Skeletal muscle tissue (tissue), 4 donors: Measurements from ENCODE around the gene TMEM235. TPM values are rescaled to one million over a fixed set of nuclear protein-coding genes. Genes with fewer than 3 reads are reported as not detected.

Source experiments
- H3K27ac ChIP-seq: one replicate; pipeline ENCODE4 v1.7.0; 2013; ENCODE audit warnings: mild to moderate bottlenecking, low read depth, low read length, inconsistent platforms
- H3K27me3 ChIP-seq, 3 donors: one replicate each; pipeline ENCODE4 v1.7.0; 2013; ENCODE audit warnings: low read length in 3 of 3; ENCODE audit not compliant: control insufficient read depth in 3 of 3, insufficient read depth in 3 of 3
- H3K36me3 ChIP-seq, 3 donors: one replicate each; pipeline ENCODE4 v1.7.0; 2013; ENCODE audit warnings: low read length in 3 of 3; ENCODE audit not compliant: control insufficient read depth in 3 of 3, insufficient read depth in 3 of 3
- H3K4me1 ChIP-seq, 3 donors: one replicate each; pipeline ENCODE4 v1.7.0; 2013; ENCODE audit warnings: low read length in 3 of 3, mild to moderate bottlenecking in 3 of 3; ENCODE audit not compliant: control insufficient read depth in 3 of 3, insufficient read depth in 3 of 3
- H3K4me3 ChIP-seq, 3 donors: one replicate each; pipeline ENCODE4 v1.7.0; 2013; ENCODE audit warnings: low read length in 3 of 3
- H3K9ac ChIP-seq, 3 donors: one replicate each; pipeline ENCODE4 v1.7.0; 2013; ENCODE audit warnings: low read length in 3 of 3, mild to moderate bottlenecking in 3 of 3, moderate library complexity in 2 of 3, low read depth in 1 of 3
- H3K9me3 ChIP-seq, 3 donors: one replicate each; pipeline ENCODE4 v1.7.0; 2013; ENCODE audit warnings: low read length in 3 of 3; ENCODE audit not compliant: control insufficient read depth in 3 of 3
- total RNA-seq: library from RNA; depleted of rRNA; stranded (reverse); fragments of >200 nt; gene quantifications from one replicate; pipeline ENCODE4 v1.2.3, GENCODE V29; 2014
- donor health status: Osteomylitis.

Gene TMEM235
- total RNA-seq, 1 donor from 2014 or later: not detected

DNA sequence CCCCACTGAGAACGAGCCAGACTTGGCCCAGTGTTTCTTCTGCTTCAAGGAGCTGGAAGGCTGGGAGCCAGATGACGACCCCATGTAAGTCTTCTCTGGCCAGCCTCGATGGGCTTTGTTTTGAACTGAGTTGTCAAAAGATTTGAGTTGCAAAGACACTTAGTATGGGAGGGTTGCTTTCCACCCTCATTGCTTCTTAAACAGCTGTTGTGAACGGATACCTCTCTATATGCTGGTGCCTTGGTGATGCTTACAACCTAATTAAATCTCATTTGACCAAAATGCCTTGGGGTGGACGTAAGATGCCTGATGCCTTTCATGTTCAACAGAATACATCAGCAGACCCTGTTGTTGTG lies 16.7 kb upstream of the TMEM235 start:
- H3K4me1 ChIP-seq: peaks cover 5 to 6% (median 5%) of the 10 kb centered on the region in 3 donors
- H3K9me3 ChIP-seq: no peaks in the 10 kb centered on the region
- H3K27ac ChIP-seq: no peak overlapping the region
- H3K27me3 ChIP-seq: no peaks in the 10 kb centered on the region
- peak overlapping the region in 2 of 3 donors; percentile 60 to 69 for H3K4me3 ChIP-seq
- no peaks in the 10 kb centered on the region for H3K36me3 ChIP-seq
- peak overlapping the region in 1 of 3 donors; percentile 57 for H3K9ac ChIP-seq

- H3K4me1 ChIP-seq: peaks cover 4 to 7% (median 5%) of the 10 kb centered on the region in 3 donors
- no peak overlapping the region for H3K27ac ChIP-seq
- H3K9me3 ChIP-seq: no peaks in the 10 kb centered on the region
- no peaks in the 10 kb centered on the region for H3K36me3 ChIP-seq
- no peak overlapping the region for H3K4me3 ChIP-seq
- H3K27me3 ChIP-seq: peaks cover 0 to 7% (median 0%) of the 10 kb centered on the region in 3 donors
- no peak overlapping the region for H3K9ac ChIP-seq
Observed at GRCh38 chr17:78219396-78220150, 11.9 kb upstream of the TMEM235 start.

- Histone ChIP-seq H3K9me3 (no peaks in the 10 kb centered on the region), H3K9ac (no peak overlapping the region), H3K27ac (no peak overlapping the region)
Observed at GRCh38 chr17:78223061-78223460, 8.4 kb upstream of the TMEM235 start.

GRCh38 chr17:78223765-78224164 lies 7.7 kb upstream of the TMEM235 start:
- Histone ChIP-seq H3K4me3 (no peak overlapping the region), H3K27ac (peak overlapping the region; percentile 19), H3K36me3 (no peaks in the 10 kb centered on the region), H3K9ac (no peak overlapping the region), H3K9me3 (no peaks in the 10 kb centered on the region), H3K27me3 (peaks cover 0 to 32% (median 9%) of the 10 kb centered on the region in 3 donors), H3K4me1 (peaks cover 8% of the 10 kb centered on the region in 3 donors)

More at GRCh38 chr17:78223061-78223460, 8.4 kb upstream of the TMEM235 start:
- Histone ChIP-seq H3K4me1 (peaks cover 8% of the 10 kb centered on the region in 3 donors), H3K27me3 (peaks cover 0 to 27% (median 4%) of the 10 kb centered on the region in 3 donors), H3K4me3 (no peak overlapping the region), H3K36me3 (no peaks in the 10 kb centered on the region)

DNA sequence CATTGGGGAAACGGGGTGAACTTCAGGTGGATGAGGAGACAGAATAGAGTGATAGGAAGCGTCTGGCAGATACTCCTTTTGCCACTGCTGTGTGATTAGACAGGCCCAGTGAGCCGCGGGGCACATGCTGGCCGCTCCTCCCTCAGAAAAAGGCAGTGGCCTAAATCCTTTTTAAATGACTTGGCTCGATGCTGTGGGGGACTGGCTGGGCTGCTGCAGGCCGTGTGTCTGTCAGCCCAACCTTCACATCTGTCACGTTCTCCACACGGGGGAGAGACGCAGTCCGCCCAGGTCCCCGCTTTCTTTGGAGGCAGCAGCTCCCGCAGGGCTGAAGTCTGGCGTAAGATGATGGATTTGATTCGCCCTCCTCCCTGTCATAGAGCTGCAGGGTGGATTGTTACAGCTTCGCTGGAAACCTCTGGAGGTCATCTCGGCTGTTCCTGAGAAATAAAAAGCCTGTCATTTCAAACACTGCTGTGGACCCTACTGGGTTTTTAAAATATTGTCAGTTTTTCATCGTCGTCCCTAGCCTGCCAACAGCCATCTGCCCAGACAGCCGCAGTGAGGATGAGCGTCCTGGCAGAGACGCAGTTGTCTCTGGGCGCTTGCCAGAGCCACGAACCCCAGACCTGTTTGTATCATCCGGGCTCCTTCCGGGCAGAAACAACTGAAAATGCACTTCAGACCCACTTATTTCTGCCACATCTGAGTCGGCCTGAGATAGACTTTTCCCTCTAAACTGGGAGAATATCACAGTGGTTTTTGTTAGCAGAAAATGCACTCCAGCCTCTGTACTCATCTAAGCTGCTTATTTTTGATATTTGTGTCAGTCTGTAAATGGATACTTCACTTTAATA lies 7.0 kb upstream of the TMEM235 start:
- H3K4me3 ChIP-seq: peak overlapping the region in 1 of 3 donors; percentile 6
- peak overlapping the region in 2 of 3 donors; percentile 33 to 45 for H3K9ac ChIP-seq
- H3K9me3 ChIP-seq: no peaks in the 10 kb centered on the region
- H3K27ac ChIP-seq: no peak overlapping the region
- no peaks in the 10 kb centered on the region for H3K36me3 ChIP-seq
- H3K4me1 ChIP-seq: peaks cover 8% of the 10 kb centered on the region in 3 donors
- H3K27me3 ChIP-seq: peaks cover 0 to 32% (median 9%) of the 10 kb centered on the region in 3 donors

DNA sequence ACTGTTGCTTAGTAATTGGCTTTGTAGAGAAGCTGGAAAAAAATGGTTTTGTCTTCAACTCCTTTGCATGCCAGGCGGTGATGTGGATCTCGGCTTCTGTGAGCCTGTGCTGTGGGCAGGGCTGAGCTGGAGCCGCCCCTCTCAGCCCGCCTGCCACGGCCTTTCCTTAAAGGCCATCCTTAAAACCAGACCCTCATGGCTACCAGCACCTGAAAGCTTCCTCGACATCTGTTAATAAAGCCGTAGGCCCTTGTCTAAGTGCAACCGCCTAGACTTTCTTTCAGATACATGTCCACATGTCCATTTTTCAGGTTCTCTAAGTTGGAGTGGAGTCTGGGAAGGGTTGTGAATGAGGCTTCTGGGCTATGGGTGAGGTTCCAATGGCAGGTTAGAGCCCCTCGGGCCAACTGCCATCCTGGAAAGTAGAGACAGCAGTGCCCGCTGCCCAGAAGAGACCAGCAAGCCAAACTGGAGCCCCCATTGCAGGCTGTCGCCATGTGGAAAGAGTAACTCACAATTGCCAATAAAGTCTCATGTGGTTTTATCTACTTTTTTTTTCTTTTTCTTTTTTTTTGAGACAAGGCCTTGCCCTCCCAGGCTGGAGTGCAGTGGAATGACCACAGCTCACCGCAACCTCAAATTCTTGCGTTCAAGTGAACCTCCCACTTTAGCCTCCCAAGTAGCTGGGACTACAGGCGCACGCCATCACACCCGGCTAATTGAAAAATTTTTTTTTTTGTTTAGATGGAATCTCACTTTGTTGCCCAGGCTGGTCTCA lies 6.2 kb upstream of the TMEM235 start:
- no peak overlapping the region for H3K27ac ChIP-seq
- peaks cover 8% of the 10 kb centered on the region in 3 donors for H3K4me1 ChIP-seq
- no peak overlapping the region for H3K4me3 ChIP-seq
- no peak overlapping the region for H3K9ac ChIP-seq
- no peaks in the 10 kb centered on the region for H3K9me3 ChIP-seq
- H3K27me3 ChIP-seq: peaks cover 0 to 34% (median 12%) of the 10 kb centered on the region in 3 donors
- H3K36me3 ChIP-seq: no peaks in the 10 kb centered on the region

- Histone ChIP-seq H3K9ac (no peak overlapping the region), H3K36me3 (no peaks in the 10 kb centered on the region), H3K4me3 (no peak overlapping the region), H3K27me3 (peaks cover 8 to 44% (median 21%) of the 10 kb centered on the region in 3 donors), H3K27ac (no peak overlapping the region), H3K9me3 (no peaks in the 10 kb centered on the region), H3K4me1 (peaks cover 8% of the 10 kb centered on the region in 3 donors)
Observed at GRCh38 chr17:78226055-78226758, 5.2 kb upstream of the TMEM235 start.

- Histone ChIP-seq H3K4me3 (no peak overlapping the region), H3K4me1 (peaks cover 8% of the 10 kb centered on the region in 3 donors), H3K9ac (no peak overlapping the region), H3K27ac (no peak overlapping the region), H3K9me3 (no peaks in the 10 kb centered on the region), H3K27me3 (peaks cover 14 to 49% (median 24%) of the 10 kb centered on the region in 3 donors), H3K36me3 (no peaks in the 10 kb centered on the region)
Observed at GRCh38 chr17:78226759-78227454, 4.5 kb upstream of the TMEM235 start.

DNA sequence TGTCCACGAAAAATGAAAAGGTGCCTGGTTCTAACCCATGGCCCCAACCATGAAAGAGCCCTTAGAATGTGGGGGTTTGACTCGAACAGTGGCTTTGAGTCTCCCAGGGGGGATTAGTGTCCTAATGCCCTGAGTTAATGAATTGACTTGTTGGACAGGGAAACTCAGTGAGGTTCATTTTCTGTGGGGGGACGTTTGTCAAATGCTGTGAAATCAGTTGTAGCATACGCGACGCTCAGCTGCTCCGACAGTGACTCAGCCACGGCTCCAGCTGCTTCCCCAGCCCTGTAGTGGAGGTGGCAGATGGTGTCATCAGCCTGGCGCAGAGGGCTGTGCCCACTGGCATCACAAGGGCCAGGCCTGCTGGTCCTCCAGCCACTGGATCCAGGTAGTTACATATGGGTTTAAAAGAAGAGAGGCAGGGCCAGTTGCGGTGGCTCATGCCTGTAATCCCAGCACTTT lies 3.9 kb upstream of the TMEM235 start:
- H3K27ac ChIP-seq: no peak overlapping the region
- no peaks in the 10 kb centered on the region for H3K9me3 ChIP-seq
- no peak overlapping the region for H3K4me3 ChIP-seq
- no peaks in the 10 kb centered on the region for H3K36me3 ChIP-seq
- no peak overlapping the region for H3K9ac ChIP-seq
- H3K27me3 ChIP-seq: peaks cover 20 to 55% (median 30%) of the 10 kb centered on the region in 3 donors
- H3K4me1 ChIP-seq: peaks cover 8% of the 10 kb centered on the region in 3 donors
